Psoas muscle (tissue), 8 donors: ENCODE results near the gene KCNE5. TPM values are rescaled to one million over a fixed set of nuclear protein-coding genes. Genes with fewer than 3 reads are reported as not detected.

Source experiments
- ATAC-seq, 4 donors: fragments of 200-7000 bp; cut with Tn5 transposase; one replicate each; pipeline ENCODE4 v1.9.1; 2020; ENCODE audit warnings: moderate library complexity in 3 of 4, mild to moderate bottlenecking in 2 of 4
- DNase-seq, 2 donors: peaks; one replicate each; pipeline ENCODE4 v3.0.0-alpha.2; 2020
- H3K27ac ChIP-seq: fragments of 200-600 bp; one replicate; pipeline ENCODE4 v1.8.0; 2022
- H3K27me3 ChIP-seq, 3 donors: fragments of 200-600 bp in 1 of 3; one replicate each; pipeline versions ENCODE4 v1.6.1 to v1.8.0; 2013 to 2022; ENCODE audit warnings: low read length in 2 of 3, mild to moderate bottlenecking in 2 of 3, moderate library complexity in 1 of 3; ENCODE audit not compliant: insufficient read depth in 3 of 3
- H3K36me3 ChIP-seq, 2 donors: fragments of 200-600 bp in 1 of 2; one replicate each; pipeline versions ENCODE4 v1.6.1 to v1.8.0; 2013 to 2022; ENCODE audit warnings: low read depth in 1 of 2, mild to moderate bottlenecking in 1 of 2, moderate library complexity in 1 of 2; ENCODE audit not compliant: insufficient read depth in 1 of 2
- H3K4me1 ChIP-seq: fragments of 200-600 bp; one replicate; pipeline ENCODE4 v1.8.0; 2022
- H3K4me3 ChIP-seq: fragments of 200-600 bp; one replicate; pipeline ENCODE4 v1.8.0; 2022; ENCODE audit warnings: mild to moderate bottlenecking
- H3K9me3 ChIP-seq: fragments of 200-600 bp; one replicate; pipeline ENCODE4 v1.8.0; 2022
- CTCF ChIP-seq: fragments of 200-600 bp; IDR thresholded peaks from one replicate; pipeline ENCODE4 v1.8.0; 2022; ENCODE audit warnings: antibody characterized with exemption
- WGBS, 3 donors: extraction: QIAGEN DNeasy Blood & Tissue Kit; methylation state at CpG; one replicate each; pipeline versions ENCODE4 v1.1.6 to v1.1.7; 2013; 5-methylcytosine and 5-hydroxymethylcytosine counted together
- intact Hi-C, 2 donors: fragments of 100-400 bp; cut with DNase I; formaldehyde crosslinking; loops; one replicate each; pipeline versions ENCODE4 v1.11.0 to v1.14.2; 2022
- polyA plus RNA-seq, 3 donors: library from polyadenylated mRNA; stranded (reverse); fragments of 200-250 nt; gene quantifications; one replicate each; pipeline ENCODE4 v1.2.3, GENCODE V29; 2013
- total RNA-seq, 4 donors: library from RNA; stranded (reverse); fragmentation: NEBNext Ultra II Directional in 2 of 4; extraction: Animal tissue kit (Norgen Biotek cat#: 25700) in 2 of 4; gene quantifications; one replicate each; pipeline versions ENCODE4 v1.2.1 to v1.2.4, GENCODE V29; 2021 to 2023
- donor health status: healthy with polysubstance abuse.
- donor health status: DM: no; HTN: no; CAD: no; lungs with moderate emphysema.
- donor health status: Bipolar disorder and iron deficiency.
- donor health status: healthy.
- donor health status: DM: yes; HTN: yes; CAD: no.
- donor health status: DM: no; HTN: no; CAD: no.
- donor health status: DM: no; HTN: no; CAD: no.
- donor health status: DM: yes; HTN: yes; CAD: no.

Gene KCNE5
- total and polyA plus RNA-seq, 7 donors: 0.14 to 0.78 (median 0.47) TPM; not detected in 2

GRCh38 chrX:109614951-109615350 is 10.0 kb downstream of the KCNE5 start:
- intact Hi-C loops: no loop called here
- H3K4me1 ChIP-seq: no peaks in the 10 kb centered on the region
- DNase-seq (no peak), ATAC-seq (no peak)
- H3K4me3 ChIP-seq: no peak overlapping the region
- H3K36me3 ChIP-seq: no peaks in the 10 kb centered on the region
- H3K9me3 ChIP-seq: no peaks in the 10 kb centered on the region
- WGBS, 3 donors: 31 to 43% (median 31%) methylated on average over 6 of the region's 6 CpGs
- no peak for TF ChIP-seq CTCF
- H3K27me3 ChIP-seq: peaks cover 0 to 26% (median 0%) of the 10 kb centered on the region in 3 donors
- H3K27ac ChIP-seq: no peak overlapping the region

DNA sequence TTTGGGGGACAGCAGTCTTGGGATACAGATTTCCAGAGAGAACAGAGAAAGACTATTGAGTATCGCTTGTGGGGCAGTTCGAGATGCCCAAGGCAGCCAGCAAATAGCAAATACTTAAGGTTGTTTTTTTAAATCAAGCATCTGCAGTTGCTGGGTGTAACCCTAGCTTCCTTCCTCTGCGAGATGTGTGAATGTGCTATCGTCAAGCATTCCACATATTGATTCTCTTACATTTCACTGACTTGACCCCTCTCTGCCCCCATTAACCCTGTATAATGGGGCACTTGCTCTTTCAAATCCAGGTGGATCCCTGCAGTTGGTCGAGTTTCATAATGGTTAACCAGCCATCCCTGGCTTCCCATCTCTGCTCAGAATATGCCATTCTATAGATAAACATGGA is 23.5 kb downstream of the KCNE5 start:
- no peak overlapping the region for H3K27ac ChIP-seq
- H3K4me3 ChIP-seq: no peak overlapping the region
- H3K9me3 ChIP-seq: no peaks in the 10 kb centered on the region
- DNase-seq: no peak
- no peaks in the 10 kb centered on the region for H3K36me3 ChIP-seq
- H3K27me3 ChIP-seq: peaks cover 0 to 32% (median 0%) of the 10 kb centered on the region in 3 donors
- H3K4me1 ChIP-seq: peaks cover 4% of the 10 kb centered on the region
- TF ChIP-seq CTCF: no peak
- ATAC-seq: no peak
- WGBS, 3 donors: 46 to 61% (median 54%) methylated on average over 5 of the region's 5 CpGs
- intact Hi-C loops: no loop called here

DNA sequence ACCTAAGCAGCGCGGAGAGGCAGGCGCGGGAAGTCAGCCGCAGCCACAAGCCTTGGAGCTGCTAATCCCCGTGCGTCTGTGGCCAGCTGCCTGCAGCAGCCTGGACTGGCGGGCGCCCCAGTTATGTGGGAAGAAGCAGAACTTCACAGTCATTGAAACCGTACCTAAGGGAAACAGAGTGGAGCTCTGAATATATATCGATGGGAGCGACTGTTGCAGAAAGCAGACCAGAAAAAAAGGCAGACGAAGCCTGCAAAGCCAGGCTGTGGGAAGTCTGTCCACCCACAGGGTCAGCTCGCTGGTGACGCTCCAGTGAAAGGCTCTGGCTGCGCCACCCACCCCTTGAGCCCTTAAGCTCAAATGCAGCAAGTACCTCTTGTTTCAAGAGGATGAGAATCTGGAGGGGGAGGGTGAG is 24.7 kb downstream of the KCNE5 start:
- Histone ChIP-seq H3K4me1 (peaks cover 4% of the 10 kb centered on the region), H3K9me3 (no peaks in the 10 kb centered on the region), H3K4me3 (no peak overlapping the region), H3K36me3 (no peaks in the 10 kb centered on the region), H3K27ac (no peak overlapping the region), H3K27me3 (peaks cover 0 to 29% (median 0%) of the 10 kb centered on the region in 3 donors)
- WGBS, 3 donors: 7 to 23% (median 8%) methylated on average over 13 to 16 of the region's 16 CpGs
- intact Hi-C loops: no loop called here
- TF ChIP-seq CTCF: no peak
- ATAC-seq (peak in 3 of 4 donors; percentile 65 to 80 (median 78)), DNase-seq (peak in 1 of 2 donors; percentile 61)

GRCh38 chrX:109596015-109596414 is 29.0 kb downstream of the KCNE5 start:
- no peaks in the 10 kb centered on the region for H3K9me3 ChIP-seq
- peaks cover 4% of the 10 kb centered on the region for H3K4me1 ChIP-seq
- 75 to 93% (median 92%) methylated on average over 3 of the region's 3 CpGs for whole genome bisulfite sequencing, 3 donors
- DNase-seq: no peak
- no peak for ATAC-seq
- no peak overlapping the region for H3K27ac ChIP-seq
- H3K36me3 ChIP-seq: no peaks in the 10 kb centered on the region
- no peak overlapping the region for H3K4me3 ChIP-seq
- TF ChIP-seq CTCF: no peak
- intact Hi-C loops: no loop called here
- H3K27me3 ChIP-seq: peaks cover 0 to 24% (median 0%) of the 10 kb centered on the region in 3 donors

DNA sequence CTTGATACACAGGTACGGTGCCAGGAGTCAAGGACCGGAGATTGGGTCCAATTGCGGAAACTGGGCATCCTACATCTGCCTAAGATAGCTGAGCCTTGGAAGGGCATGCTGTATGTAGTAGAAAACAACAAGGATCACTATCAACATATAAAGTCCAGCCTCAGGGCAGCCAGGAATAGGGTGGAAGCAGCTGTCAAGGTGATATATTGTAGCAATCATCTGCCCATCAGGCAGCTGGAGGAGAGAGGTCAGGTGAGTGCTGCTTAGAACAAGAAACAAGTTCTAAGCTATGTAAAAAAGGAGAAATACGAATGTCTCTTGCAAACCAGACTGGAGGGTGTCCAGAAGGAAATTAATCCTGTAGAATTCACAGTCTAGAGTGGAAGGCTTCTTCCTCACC is 34.8 kb downstream of the KCNE5 start:
- Histone ChIP-seq H3K27me3 (peaks cover 0 to 26% (median 0%) of the 10 kb centered on the region in 3 donors), H3K9me3 (no peaks in the 10 kb centered on the region), H3K4me1 (no peaks in the 10 kb centered on the region), H3K4me3 (no peak overlapping the region), H3K36me3 (no peaks in the 10 kb centered on the region), H3K27ac (no peak overlapping the region)
- WGBS, 3 donors: 33 to 55% (median 43%) methylated on average over 4 of the region's 4 CpGs
- intact Hi-C loops: no loop called here
- ATAC-seq: no peak
- DNase-seq: no peak
- TF ChIP-seq CTCF: no peak
